GM18868 (cell line): ENCODE results near the gene DDI2.

ENCODE experiments used
- ATAC-seq: cut with Tn5 transposase; IDR thresholded peaks from one replicate; pipeline ENCODE4 v1.9.1; 2021; ENCODE audit warnings: mild to moderate bottlenecking, moderate library complexity; ENCODE audit not compliant: unreplicated experiment

DDI2 gene

DNA sequence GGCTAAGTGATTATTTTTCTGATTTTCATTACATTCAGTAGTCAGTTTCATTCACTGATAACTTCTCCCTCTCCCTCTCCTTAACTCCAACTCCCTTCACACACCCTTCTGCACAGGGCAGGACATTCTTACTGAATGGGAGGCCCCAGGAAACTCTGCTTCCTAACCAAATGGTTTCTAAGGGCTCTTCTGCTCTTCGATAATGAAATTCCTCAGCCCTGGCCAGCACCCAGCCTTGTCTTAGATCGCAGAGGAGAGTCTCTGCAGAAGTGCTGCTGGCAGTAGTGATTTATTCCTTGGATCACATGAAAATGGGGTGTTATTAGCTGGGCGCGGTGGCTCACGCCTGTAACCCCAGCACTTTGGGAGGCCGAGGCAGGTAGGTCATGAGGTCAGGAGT, 83.2 kb downstream of the DDI2 start:
- no peak for ATAC-seq

DNA sequence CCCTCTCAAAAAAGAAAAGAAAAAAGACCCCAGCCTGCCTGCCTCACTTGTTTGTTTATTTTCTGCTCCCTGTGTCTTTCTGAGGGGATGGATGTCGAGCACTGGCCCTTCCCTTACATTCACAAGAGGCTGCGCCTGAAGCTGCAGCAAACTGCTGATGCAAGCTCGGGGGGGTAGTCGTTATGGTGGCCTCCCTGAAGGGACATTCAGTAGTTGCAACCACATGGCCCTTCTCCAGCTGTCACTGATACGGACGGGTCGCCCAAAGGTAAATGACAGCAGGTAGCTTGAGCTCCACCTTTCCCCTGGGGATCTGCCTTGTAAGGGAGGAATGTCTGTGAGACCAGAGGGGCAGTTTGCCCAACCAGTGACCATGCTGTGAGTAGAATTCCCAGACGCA, 84.5 kb downstream of the DDI2 start:
- ATAC-seq: no peak

DNA sequence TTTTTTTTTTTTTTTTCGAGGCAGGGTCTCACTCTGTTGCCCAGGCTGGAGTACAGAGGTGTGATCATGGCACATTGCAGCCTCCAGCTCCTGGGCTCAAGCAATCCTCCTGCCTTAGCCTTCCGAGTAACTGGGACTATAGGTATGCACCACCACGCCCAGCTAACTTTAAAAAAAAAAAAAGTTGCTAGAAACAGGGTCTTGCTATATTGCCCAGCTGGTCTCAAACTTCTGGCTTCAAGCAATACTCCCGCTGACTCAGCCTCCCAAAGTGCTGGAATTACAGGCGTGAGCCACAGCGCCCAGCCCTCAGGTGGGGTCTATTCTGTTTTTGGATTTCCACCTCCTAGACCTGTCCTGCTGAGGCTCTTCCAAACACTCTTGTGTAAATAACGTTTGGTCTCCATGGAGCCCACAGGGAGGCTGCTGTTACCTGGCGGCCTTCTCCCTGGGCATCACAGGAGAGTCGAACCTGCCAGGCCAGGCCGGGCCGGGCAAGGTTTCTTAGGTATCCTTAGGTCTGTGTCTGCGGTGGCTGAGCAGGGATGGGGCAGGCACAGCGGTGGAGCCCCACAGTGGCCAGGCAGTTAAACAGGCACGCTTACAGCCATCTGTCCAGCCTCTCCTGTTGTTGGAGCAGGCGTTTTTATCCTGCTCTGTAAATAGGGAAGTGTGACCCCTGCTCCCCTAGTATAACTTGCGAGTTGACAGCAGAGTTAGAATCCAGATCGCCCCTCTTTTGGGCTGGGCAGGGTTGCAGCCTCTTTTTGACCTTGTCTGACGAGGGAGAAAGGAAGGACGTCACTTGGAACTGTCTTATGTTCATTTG, 85.7 kb downstream of the DDI2 start:
- no peak for ATAC-seq

DNA sequence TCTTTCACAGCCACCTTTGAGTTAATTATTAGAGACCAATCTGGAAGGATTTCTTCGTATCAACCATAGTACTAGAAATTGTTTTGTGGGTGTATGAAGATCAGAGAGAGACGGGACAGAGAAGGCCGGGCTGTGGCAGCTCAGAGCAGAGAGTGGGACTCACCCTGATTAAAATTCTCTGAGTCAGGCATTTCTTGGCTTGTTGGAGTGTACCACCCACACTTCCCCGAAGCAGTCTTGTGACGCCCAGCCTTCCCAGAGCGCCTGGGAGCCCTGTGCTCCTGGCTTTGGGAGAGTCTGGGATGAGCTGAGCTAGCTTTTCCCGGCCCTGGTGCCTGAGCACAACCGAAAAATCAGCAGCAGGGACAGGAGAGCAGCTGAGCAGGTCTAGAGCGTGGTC, 86.3 kb downstream of the DDI2 start:
- ATAC-seq: no peak

DNA sequence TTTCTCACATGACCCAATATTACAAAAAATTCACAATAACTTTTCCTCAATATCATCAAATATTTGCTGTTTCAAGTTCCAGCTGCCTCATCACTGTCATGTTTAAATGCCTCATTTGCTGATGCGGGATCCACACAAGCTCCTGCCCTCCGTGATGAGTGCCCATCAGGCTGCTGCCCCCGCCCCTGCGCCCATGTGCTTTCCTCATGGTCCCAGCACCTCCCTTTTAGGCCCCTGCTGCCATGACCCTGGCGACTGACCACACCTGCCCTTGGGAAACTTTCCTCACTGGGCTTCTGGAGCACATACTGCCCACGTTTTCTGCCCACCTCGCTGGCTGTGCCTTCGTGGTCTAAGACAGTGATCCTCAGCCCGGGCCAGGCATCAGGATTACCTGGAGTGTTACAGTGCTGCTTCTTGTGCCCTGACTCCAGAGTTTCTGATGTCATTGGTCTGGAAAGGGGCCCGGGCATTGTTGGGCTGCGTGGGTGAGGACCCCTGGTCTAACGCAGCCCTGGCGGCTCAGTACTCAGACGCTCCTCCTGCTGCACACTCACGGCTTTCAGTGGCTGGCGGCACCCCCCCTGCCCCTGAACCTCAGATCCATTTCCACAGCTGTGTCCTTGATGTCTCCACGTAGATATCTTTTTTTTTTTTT, 87.4 kb downstream of the DDI2 start:
- no peak for ATAC-seq

DNA sequence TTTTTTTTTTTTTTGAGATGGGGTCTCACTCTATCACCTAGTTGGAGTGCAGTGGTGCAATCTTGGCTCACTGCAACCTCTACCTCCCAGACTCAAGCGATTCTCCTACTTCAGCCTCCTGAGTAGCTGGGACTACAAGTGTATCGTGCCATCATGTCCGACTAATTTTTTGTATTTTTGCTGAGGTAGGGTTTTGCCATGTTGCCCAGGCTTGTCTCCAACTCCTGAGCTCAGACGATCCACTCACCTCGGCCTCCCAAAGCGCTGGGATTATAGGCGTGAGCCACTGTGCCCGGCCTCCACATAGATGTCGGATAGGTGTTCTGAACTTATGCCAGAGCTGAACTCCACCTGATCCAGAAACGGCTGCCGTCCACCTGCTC, 87.9 kb downstream of the DDI2 start:
- no peak for ATAC-seq

DNA sequence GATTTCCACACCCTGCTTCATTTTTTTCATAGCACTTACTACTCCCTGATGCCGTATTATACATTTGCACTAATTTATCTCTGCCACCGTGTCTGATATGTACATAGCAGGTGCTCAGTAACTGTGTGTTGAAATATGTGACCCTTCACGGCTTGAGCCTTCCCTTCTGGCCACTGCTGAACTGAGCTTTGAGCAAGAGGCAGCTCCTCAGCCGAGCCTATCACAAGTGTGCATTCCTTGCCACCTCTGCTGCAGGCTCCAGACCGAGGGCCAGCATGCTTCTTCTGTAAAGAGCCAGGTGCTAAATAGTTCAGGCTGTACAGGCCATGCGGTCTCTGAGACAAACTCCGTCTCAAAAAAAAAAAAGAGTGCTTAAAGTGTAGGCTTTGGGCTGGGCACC, 89.5 kb downstream of the DDI2 start:
- no peak for ATAC-seq

DNA sequence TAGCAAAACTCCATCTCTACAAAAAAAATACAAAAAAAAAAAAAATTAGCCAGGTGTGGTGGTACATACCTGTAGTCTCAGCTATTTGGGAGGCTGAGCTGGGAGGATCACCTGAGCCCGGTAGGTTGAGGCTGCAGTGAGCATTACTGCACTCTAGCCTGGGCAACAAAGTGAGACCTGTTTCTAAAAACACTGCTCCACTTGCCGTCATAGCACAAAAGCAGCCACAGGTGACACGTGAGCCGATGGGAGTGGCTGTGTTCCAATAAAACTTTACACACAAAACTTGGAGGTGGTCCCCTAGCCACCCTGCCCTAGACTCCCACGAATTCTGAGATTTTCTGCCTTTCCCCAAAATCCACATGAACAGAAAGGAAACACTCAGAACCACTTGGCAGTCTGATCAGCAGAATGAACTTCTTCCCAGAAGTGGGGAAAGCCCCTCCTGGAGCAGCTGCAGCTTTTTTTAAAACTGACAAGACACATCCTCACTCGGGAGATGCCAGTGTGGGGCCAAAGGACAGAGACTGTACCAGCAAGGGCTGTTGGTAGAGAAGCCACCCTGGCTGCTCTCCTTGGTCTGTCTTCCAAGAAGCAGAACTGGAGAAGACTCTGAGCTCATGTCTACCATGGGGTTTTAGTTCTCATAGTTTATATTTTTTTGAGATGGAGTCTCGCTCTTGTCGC, 90.1 kb downstream of the DDI2 start:
- ATAC-seq: no peak

DNA sequence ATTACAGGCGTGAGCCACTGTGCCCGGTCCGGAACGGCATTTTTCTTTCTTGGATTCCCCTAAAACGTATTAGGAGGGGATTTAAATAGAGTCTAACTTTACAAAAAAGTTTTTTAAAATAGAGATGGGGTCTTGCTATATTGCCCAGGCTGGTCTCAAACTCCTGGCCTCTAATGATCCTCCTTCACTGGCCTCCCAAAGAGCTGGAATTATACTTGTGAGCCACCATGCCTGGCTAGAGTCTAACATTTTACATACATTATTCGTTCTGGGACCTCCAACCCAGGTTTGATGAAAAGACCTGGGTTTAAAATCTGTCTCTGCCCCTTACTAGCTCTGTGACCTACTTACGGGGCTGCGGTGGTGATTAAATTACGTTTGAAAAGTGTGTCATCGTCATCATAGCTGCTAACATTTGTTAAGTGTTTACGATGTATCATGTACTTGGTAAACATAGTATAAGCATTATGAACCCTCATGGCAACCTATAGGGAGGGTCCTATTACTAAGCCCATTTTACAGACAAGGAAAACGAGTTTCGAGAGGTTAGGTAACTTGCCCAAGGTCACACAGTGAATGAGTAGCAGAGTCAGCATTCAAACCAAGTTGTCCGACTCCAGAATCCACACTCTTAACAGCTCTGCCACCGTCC, 91.4 kb downstream of the DDI2 start:
- ATAC-seq: no peak

DNA sequence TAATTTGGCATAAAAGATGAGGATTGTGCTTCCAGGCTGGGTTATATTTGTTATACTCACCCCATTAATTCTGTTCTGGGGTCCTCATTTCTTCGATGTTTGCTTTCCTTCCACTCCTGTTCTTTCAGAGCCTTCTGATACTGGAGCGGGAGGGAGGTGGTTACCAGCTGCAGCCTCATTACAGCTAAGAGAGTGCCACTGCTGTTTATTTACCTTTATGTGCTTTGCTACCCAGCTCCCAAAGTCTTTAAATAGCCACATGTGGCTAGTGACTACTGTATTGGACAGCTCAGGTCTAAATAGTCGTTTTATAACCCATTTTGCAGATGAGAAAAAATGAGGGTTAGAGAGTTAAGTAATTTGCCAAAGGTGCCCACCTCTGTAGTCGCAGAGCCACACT, 92.0 kb downstream of the DDI2 start:
- ATAC-seq: no peak

DNA sequence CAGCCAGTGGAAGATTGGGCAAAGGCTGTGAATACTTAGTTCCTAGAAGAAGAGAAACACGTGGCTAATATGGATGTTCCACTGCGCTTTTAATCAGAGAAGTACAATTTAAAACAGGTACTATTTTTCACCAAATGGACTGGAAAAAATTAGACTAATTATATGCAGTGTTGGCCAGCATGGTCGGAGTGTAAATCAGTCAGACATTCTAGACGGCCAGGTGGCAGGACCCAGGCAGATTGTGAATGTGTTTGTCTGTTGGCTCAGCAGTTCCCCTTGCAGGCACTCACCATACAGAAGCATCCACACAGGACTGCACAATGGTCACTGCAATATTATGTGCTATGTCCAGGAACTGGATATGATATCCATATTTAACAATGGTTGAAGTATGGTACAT, 94.9 kb downstream of the DDI2 start:
- ATAC-seq: no peak

DNA sequence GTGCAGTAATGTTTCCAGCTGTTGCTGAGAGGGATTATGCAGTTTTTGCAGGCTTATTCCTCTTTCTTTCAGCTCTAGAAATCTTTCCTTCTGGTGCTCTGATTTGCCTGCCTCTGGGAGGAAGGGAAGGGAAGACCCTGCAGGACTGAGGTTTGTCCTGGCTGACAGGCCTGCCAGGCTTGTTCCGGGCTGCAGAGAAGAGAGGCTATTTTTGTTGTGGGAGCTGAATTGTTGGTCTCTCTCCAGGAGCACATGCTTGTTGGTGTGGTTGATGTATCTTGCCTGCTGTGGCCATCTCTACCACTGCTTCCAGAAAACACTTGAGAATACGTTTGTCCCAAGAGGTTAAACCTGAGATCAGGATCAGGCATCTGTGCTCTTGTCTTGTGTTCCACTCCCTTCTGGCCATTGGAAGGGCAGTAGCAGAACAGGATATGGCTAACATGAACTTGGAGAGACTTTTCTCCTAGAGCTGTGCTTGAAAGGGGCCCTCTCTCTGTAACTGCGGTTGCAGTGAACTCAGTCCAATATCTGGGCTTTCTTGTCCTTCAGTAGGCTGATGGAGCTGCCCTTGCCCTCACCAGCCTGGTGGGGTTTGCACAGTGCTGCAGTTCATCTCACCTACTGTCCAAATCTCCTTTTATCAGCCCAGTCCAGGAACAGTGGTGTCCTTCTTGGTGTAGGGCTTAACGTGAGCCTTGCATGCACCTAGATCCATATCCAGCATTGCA, 97.3 kb downstream of the DDI2 start:
- ATAC-seq: no peak

DNA sequence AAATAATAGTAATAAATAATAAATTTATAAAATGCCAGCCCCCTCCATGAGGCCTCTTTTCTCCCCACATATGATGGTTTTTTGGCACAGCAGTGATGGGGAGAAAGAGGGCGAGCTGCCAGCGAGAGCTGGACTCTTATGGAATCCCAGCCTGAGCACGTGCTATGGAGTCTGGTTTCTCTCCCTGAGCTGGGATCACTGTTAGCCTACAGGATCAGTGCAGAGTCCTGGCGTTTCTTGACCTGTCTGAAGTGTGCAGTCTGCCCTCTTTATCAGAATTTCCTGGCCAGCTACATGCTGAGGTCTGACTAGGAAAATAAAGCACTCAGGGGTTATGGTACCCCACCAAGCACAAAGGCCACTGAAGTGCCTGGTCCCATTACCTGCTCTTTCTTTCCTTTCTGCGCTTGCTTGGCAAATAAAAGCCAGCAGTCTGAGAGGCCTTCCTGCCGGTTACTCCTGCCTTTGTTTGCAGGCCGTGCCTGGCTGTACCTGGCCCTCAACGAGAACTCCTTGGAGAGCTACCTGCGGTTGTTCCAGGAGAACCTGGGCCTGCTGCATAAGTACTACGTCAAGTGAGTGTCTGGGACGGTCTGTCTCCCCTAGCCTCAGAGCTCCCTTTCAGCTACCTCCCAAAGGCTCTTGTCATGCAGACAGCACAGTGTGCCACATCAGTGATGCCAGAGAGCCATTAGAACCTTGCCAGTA, 100.3 kb downstream of the DDI2 start:
- ATAC-seq: no peak

DNA sequence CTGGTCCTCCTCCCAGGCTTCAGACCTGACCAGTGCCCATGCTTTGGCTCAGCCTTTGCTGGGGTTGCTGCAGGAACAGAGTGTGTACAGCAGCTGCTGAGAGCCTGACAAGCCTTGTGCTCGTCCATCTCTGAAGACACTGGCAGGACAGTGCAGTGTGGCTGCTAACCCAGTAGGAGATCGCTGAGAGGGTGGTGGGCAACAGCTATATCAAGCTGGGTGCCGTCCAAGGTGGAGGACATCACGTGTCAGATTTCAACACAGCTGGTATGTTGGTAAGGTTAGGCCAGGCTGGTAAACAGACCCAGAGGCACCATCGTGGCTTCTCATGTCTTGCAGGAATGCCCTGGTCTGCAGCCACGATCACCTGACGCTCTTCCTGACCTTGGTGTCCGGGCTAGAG, 100.9 kb downstream of the DDI2 start:
- no peak for ATAC-seq
